SU-DHL-6 (cell line): Measurements from ENCODE around the gene INPP4A.

Source experiments
- EZH2phosphoT487 ChIP-seq: fragments of 200-600 bp; sonication (generic), shearing (Covaris generic); conservative IDR thresholded peaks from 2 replicates; pipeline ENCODE4 v1.6.1; 2018; ENCODE audit warnings: mild to moderate bottlenecking, antibody characterized with exemption, low read length, moderate library complexity, mixed read lengths
- TF ChIP-seq, protein P1 (sequence below): fragments of 200-600 bp; sonication (generic); IDR thresholded peaks from one replicate; pipeline ENCODE4 v1.5.1; 2017; ENCODE audit warnings: antibody characterized with exemption, mild to moderate bottlenecking, low read length, moderate library complexity; ENCODE audit not compliant: insufficient read depth, poor library complexity, severe bottlenecking

DNA sequence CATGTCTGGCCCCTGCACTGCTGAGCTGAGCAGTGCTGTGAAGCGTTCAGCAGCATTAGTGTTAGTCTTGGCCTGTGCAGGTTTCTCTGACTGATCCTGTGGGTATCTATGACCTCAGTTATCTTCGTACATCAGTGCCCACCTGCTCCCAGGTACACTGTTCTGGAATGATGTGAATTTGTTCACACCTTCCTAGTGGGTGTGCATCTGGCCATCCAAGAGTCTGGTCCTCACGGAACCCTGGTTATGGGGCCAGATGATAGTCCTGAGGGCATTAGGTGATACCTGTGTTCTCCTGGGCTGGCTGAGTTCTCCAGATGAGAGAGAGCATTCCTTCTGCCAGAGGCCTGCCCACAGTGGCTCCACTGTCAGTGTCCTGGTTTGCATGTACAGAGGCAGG, 57.2 kb downstream of the INPP4A start:
- TF ChIP-seq, protein P1, sequence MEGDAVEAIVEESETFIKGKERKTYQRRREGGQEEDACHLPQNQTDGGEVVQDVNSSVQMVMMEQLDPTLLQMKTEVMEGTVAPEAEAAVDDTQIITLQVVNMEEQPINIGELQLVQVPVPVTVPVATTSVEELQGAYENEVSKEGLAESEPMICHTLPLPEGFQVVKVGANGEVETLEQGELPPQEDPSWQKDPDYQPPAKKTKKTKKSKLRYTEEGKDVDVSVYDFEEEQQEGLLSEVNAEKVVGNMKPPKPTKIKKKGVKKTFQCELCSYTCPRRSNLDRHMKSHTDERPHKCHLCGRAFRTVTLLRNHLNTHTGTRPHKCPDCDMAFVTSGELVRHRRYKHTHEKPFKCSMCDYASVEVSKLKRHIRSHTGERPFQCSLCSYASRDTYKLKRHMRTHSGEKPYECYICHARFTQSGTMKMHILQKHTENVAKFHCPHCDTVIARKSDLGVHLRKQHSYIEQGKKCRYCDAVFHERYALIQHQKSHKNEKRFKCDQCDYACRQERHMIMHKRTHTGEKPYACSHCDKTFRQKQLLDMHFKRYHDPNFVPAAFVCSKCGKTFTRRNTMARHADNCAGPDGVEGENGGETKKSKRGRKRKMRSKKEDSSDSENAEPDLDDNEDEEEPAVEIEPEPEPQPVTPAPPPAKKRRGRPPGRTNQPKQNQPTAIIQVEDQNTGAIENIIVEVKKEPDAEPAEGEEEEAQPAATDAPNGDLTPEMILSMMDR: no peak
- TF ChIP-seq EZH2phosphoT487: no peak
